Prostate gland (tissue), 2 donors: ENCODE data around the gene IKZF2.

ENCODE experiments used
- CTCF ChIP-seq, 4 experiments: fragments of 200-600 bp in 2 of 4; fragments of 450-650 bp in 2 of 4; sonication (generic) in 2 of 4; IDR thresholded peaks; 1 replicate in 3 of 4; 2 replicates in 1 of 4; pipeline ENCODE4 v1.5.1; 2016 to 2019; ENCODE audit warnings: antibody characterized with exemption in 4 of 4, mild to moderate bottlenecking in 2 of 4, moderate library complexity in 2 of 4
- POLR2A ChIP-seq: fragments of 450-650 bp; IDR thresholded peaks from one replicate; pipeline ENCODE4 v1.6.1; 2016; ENCODE audit warnings: antibody characterized with exemption, mild to moderate bottlenecking
- POLR2AphosphoS5 ChIP-seq: sonication (generic); formaldehyde crosslinking; IDR thresholded peaks from one replicate; pipeline ENCODE4 v1.6.1; 2017; ENCODE audit warnings: antibody characterized with exemption

DNA sequence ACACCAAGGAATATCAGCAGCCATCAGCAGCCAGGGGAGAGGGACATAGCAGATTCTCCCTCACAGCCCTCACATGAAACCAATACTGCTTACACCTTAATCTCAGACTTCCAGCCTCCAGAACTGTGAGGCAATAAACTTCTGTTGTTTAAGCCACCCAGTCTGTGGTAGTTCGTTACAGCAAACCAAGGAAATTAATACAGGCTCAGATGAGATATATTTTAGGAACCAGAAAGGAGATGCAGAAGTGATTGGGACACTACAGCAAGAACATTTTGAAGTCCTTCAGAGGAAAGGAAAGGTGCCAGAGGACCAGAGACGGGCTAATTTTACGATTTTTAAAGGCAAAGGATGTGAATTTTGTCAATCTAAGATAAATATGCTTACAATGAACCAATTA, 60.6 kb downstream of the IKZF2 start:
- TF ChIP-seq POLR2AphosphoS5: no peak
- TF ChIP-seq CTCF (IDR thresholded peaks at IDR 0.05): no peak
- no peak for TF ChIP-seq POLR2A
